Lung (tissue), 12 donors: ENCODE measurements around the gene SPR. TPM values are rescaled to one million over a fixed set of nuclear protein-coding genes. Genes with fewer than 3 reads are reported as not detected.
A peak's percentile ranks its signal among the peaks of the same experiment; 100 is the strongest.

Experiments used
- ATAC-seq: fragments of 200-7000 bp; cut with Tn5 transposase; one replicate; pipeline ENCODE4 v1.9.1; 2020; ENCODE audit warnings: moderate number of reproducible peaks; ENCODE audit not compliant: insufficient read depth, low FRiP score
- DNase-seq, 3 donors: peaks; one replicate each; pipeline ENCODE4 v3.0.0-alpha.2; 2013 to 2017
- H3K27ac ChIP-seq, 2 donors: one replicate each; pipeline ENCODE4 v1.5.1; 2013; ENCODE audit warnings: mild to moderate bottlenecking in 2 of 2, moderate library complexity in 2 of 2, control low read depth in 1 of 2, inconsistent platforms in 1 of 2, low read depth in 1 of 2, low read length in 1 of 2
- H3K27me3 ChIP-seq, 3 donors: one replicate each; pipeline ENCODE4 v1.5.1; 2013; ENCODE audit warnings: low read length in 2 of 3; ENCODE audit not compliant: control insufficient read depth in 3 of 3, insufficient read depth in 3 of 3
- H3K36me3 ChIP-seq, 4 donors: one replicate each; pipeline ENCODE4 v1.5.1; 2013; ENCODE audit warnings: low read length in 4 of 4, mild to moderate bottlenecking in 1 of 4, moderate library complexity in 1 of 4; ENCODE audit not compliant: control insufficient read depth in 4 of 4, insufficient read depth in 4 of 4
- H3K4me1 ChIP-seq, 5 donors: one replicate each; pipeline ENCODE4 v1.5.1; 2013; ENCODE audit warnings: low read length in 5 of 5, mild to moderate bottlenecking in 2 of 5, moderate library complexity in 1 of 5; ENCODE audit not compliant: control insufficient read depth in 5 of 5, insufficient read depth in 5 of 5
- H3K4me3 ChIP-seq: one replicate; pipeline ENCODE4 v1.5.1; 2013; ENCODE audit warnings: mild to moderate bottlenecking, control low read depth, moderate library complexity
- H3K9ac ChIP-seq, 2 donors: one replicate each; pipeline ENCODE4 v1.5.1; 2013; ENCODE audit warnings: low read length in 2 of 2, control low read depth in 1 of 2; ENCODE audit not compliant: insufficient read depth in 1 of 2
- H3K9me3 ChIP-seq, 4 donors: one replicate each; pipeline ENCODE4 v1.5.1; 2013; ENCODE audit warnings: low read length in 3 of 4, mild to moderate bottlenecking in 1 of 4, moderate library complexity in 1 of 4; ENCODE audit not compliant: control insufficient read depth in 4 of 4, insufficient read depth in 3 of 4
- CTCF ChIP-seq: IDR thresholded peaks from 2 replicates; pipeline ENCODE4 v1.5.1; 2012; ENCODE audit warnings: mild to moderate bottlenecking; ENCODE audit errors: control extremely low read depth, extremely low read depth
- WGBS, 2 donors: extraction: QIAGEN DNeasy Blood & Tissue Kit; methylation state at CpG; one replicate each; pipeline ENCODE4 v1.1.7; 2013; 5-methylcytosine and 5-hydroxymethylcytosine counted together
- polyA plus RNA-seq, 2 donors: library from polyadenylated mRNA; stranded (reverse); fragments of 200-250 nt; gene quantifications; one replicate each; pipeline ENCODE4 v1.2.1, GENCODE V29; 2013
- total RNA-seq, 2 donors: library from RNA; depleted of rRNA in 1 of 2; stranded (reverse); fragments of >200 nt in 1 of 2; gene quantifications; one replicate each; pipeline ENCODE4 v1.2.1, GENCODE V29; 2014 to 2021
- donor health status: control.
- donor health status: control.
- donor health status: Bipolar disorder and iron deficiency.
- donor health status: healthy.
- donor health status: DM: yes; HTN: yes; CAD: no.

SPR gene
- total and polyA plus RNA-seq, 4 donors = 11.1 to 38.0 (median 31.9) TPM

- peak; percentile 56 to 82 (median 63) for DNase-seq
- WGBS, 2 donors = 11 to 19% methylated on average over 16 of the region's 16 CpGs
- H3K4me3 ChIP-seq = no peak overlapping the region
These were observed 8.6 kb downstream of the SPR start for GRCh38 chr2:72895759-72896281.

GRCh38 chr2:72896446-72896845 lies 9.2 kb downstream of the SPR start:
- 67 to 75% methylated on average over 4 of the region's 4 CpGs for WGBS, 2 donors
- no peak overlapping the region for H3K4me3 ChIP-seq
- peaks cover 0 to 48% (median 26%) of the 10 kb centered on the region in 3 donors for H3K27me3 ChIP-seq
- peaks cover 0 to 2% (median 0%) of the 10 kb centered on the region in 4 donors for H3K9me3 ChIP-seq
- peaks cover 0 to 7% (median 6%) of the 10 kb centered on the region in 5 donors for H3K4me1 ChIP-seq
- peaks cover 0 to 8% (median 0%) of the 10 kb centered on the region in 4 donors for H3K36me3 ChIP-seq
- no peak for DNase-seq
- no peak for ATAC-seq
- TF ChIP-seq CTCF = no peak
- H3K27ac ChIP-seq = no peak overlapping the region
- no peak overlapping the region for H3K9ac ChIP-seq

More at GRCh38 chr2:72895759-72896281, 8.6 kb downstream of the SPR start:
- peaks cover 0 to 46% (median 23%) of the 10 kb centered on the region in 3 donors for H3K27me3 ChIP-seq
- H3K36me3 ChIP-seq = peaks cover 0 to 12% (median 0%) of the 10 kb centered on the region in 4 donors
- peaks cover 0 to 7% (median 6%) of the 10 kb centered on the region in 5 donors for H3K4me1 ChIP-seq
- no peak for TF ChIP-seq CTCF
- H3K9ac ChIP-seq = no peak overlapping the region
- H3K27ac ChIP-seq = no peak overlapping the region
- no peak for ATAC-seq
- peaks cover 0 to 2% (median 0%) of the 10 kb centered on the region in 4 donors for H3K9me3 ChIP-seq

DNA sequence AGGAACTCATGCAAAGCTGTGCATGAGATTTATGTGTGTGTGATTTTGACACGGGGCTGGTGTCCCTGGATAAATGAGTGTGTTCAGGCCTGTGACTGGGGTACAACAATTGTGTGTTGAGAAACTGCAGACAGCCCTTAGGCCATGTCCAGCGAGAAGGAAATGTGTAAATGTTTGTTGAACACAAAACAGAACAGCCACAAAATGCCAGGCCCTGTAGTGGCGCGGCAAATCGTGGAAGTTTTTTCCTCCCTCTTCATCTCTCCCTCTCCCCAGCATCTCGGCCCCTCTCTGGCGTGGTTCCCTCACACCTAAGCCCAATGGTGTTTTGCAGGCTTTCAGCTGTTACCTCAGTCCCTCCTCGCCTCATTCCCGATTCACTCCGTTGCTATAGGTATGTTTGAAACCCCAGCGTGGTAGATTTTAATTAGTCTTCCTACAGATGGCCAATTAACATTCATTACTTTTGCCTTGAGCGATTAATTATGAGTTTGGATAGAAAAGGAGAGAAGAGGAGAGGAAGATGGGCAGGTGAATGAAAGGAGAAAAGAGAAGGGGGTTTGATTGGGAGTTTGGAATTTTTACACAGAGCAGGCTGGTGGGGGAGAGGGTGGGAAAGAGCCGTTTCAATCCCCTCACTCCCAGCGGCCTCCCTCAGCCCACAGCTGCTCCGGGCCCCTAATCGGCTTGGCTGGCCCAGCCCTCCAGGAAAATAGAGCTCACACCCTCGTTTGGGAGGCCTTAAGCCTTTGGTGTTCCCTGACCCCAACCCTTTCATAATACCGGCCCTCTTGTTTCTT lies 10.8 kb downstream of the SPR start:
- Histone ChIP-seq H3K4me3 (no peak overlapping the region), H3K9ac (no peak overlapping the region), H3K27ac (no peak overlapping the region), H3K27me3 (peaks cover 0 to 55% (median 34%) of the 10 kb centered on the region in 3 donors), H3K4me1 (peaks cover 0 to 7% (median 6%) of the 10 kb centered on the region in 5 donors), H3K36me3 (no peaks in the 10 kb centered on the region), H3K9me3 (peaks cover 0 to 2% (median 0%) of the 10 kb centered on the region in 4 donors)
- DNase-seq (peak in 1 of 3 donors; percentile 10), ATAC-seq (no peak)
- no peak for TF ChIP-seq CTCF
- WGBS, 2 donors = 74 to 78% methylated on average over 18 of the region's 18 CpGs
